GM19372 (cell line): ENCODE results near the gene PHF23.
"Not testable (repeated sequence)": the region's sequence is repeated elsewhere in the genome, so short reads cannot be mapped to it uniquely, and the experiment has no call there.

ENCODE experiments used
- ATAC-seq: cut with Tn5 transposase; IDR thresholded peaks from one replicate; pipeline ENCODE4 v1.9.1; 2021; ENCODE audit warnings: mild to moderate bottlenecking, low read depth, moderate library complexity; ENCODE audit not compliant: unreplicated experiment

The PHF23 gene

GRCh38 chr17:7259555-7259889 is 20.3 kb upstream of the PHF23 start:
- no peak for ATAC-seq

- ATAC-seq, result no peak
Observed at GRCh38 chr17:7258731-7259554, 19.7 kb upstream of the PHF23 start.

DNA sequence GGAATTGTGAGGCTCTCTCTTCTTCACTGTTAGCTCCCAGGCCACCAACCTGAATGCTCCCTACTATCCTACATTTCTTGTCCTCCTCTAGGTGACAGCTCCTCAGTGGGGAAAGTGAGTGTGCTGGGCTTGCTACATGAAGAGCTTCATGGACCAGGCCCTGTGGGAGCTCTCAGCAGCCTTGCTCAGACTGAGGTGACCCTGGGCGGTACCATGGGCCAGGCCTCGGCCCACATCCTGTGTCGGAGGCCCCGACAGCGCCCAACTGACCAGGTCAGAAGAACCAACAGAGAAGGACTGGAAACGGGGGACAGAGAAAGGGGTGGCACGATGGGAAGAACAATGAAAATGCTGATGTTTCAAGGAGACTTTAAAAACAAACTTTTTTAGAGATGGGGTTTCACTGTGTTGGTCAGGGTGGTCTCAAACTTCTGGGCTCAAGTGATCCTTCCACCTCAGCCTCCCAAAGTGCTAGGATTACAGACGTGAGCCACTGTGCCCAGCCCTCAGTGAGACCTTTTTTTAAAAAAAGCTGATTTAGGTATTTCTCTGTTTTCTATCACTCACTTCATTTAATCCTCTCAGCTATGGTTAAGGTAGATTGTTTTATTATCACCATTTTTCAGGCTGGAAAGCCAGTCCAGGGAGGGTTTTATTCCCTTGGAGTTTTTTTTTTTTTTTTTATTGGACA is 17.7 kb upstream of the PHF23 start:
- no peak for ATAC-seq

GRCh38 chr17:7254511-7254910 is 15.3 kb upstream of the PHF23 start:
- no peak for ATAC-seq

- no peak for ATAC-seq
Observed at GRCh38 chr17:7253082-7253481, 13.8 kb upstream of the PHF23 start.

- peak; percentile 47 for ATAC-seq
Observed at GRCh38 chr17:7252176-7253043, 13.2 kb upstream of the PHF23 start, which contains the start of gene ELP5. Gene ELP5 (plus strand): TSS chr17:7252215. CDS start chr17:7252551, 336 bp downstream.

- ATAC-seq, result peak; percentile 83
Observed at GRCh38 chr17:7251661-7252175, 12.5 kb upstream of the PHF23 start, which contains the start of gene CTDNEP1. Gene CTDNEP1 (minus strand): TSS chr17:7251734. CDS start chr17:7251296, 438 bp downstream.

DNA sequence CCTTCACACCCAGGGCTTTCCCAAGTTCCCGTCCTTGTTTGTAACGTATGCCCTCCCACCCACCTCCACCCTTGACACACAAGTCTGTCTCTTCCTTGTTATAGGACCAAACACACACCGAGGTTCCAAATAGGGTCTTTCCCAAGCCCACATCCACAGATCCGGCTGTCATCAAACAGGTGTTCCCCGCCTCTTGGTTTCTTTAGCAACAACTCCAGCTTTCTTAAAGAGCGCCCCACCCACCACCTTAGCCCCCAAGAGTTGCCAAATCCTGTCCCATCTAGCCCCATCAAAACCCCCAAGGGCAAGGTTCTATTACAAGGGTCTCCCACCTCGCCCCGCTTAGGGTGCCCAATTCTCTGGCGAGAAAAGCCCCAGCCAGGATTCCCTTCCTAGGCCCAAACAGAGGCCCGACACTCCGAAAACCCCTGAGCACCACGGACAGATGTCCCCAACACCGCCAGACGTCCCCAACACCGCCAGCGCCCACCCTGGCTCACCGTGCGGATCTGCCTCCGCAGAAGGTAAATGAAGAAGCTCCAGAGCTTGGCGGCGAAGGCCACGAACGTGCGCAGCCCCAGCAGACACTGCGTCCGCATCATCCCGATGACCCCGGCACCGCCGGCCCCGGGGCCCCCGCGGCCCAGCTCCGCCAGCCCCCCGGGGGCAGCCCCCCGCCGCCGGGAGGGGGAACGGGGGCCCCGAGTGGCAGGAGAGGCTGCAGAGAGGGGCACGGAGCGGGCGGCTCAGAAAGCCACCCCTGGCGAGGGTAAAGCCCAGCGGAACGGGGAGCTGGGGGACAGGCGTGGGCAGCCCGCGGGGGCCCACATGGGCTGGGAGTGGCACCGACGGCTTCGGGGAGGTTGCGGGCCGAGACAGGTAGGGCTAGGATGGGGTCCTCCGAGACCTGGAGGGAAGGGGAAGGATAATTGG is 11.7 kb upstream of the PHF23 start:
- no peak for ATAC-seq

DNA sequence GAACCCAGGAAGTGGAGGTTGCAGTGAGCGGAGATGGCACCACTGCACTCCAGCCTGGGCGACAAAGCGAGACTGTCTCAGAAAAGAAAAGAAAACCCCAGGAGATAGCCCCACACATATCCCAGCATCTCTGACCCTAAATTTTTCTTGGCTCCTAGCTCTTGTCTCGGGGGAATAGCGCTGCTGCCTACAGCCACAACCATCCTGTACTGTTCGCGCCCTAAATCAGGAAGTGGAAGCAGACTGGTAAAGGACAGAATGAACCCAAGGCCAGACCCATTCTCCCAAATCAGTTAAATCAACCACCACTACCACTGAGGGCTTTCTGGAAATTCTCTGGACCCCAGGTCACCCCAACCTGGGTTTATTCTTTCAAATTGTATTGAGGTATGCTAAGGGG is 10.6 kb upstream of the PHF23 start:
- ATAC-seq, result no peak

DNA sequence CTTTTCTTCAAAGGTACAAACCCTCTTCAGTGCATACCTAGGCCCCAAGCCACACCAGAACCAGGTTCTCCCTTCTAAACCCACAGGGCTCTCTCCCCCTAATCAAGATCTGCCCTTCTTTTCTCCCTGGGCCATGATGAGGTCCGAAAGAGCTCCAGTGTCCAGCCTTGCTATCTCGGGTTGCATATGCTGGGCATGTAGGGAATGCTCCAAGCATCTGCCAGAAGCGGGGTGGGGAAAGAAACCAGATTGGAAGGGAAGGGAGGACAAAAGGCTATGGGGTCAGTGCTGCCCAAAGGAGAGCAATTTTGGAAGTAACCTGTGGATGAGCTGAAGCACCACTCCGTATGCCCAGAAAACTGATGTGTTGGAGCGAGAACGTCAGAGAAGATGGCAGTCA is 10.0 kb upstream of the PHF23 start:
- no peak for ATAC-seq

DNA sequence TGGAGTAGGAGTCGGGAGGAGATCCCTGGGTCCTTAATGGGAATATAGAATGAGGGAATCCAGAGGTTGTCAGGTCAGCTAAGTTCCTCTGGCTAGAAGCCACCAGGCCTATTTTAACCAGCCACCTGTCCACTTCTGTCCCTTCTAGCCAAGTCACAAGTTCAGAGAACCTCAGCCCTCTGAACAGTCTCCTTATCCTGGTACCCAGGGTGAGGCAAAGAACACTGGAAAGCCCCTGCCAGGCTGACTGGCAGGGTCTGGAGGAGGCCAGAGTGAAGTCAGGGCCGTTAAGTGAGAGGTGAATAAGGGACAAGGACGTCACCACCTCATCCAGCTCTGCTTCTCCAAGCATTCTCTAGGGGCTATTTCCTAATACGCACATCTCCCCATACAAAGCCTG is 9.5 kb upstream of the PHF23 start:
- ATAC-seq, result no peak

- no peak for ATAC-seq
Observed at GRCh38 chr17:7246779-7247178, 7.5 kb upstream of the PHF23 start.

GRCh38 chr17:7243838-7244237 is 4.6 kb upstream of the PHF23 start:
- not testable (repeated sequence) for ATAC-seq

DNA sequence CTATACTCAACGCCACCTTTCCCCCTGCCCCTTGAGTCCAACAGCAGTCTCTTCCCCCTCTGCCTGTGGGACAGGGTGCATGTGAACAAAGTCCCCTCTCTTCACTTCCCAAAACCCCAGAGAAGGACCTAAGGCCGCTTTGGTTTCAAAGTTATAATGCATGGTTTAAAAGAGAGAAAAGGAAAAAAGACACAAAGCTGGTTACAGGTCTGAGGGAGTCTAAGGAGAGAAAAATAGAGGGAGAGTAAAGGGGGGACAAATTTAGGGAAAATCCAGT is 4.1 kb upstream of the PHF23 start:
- ATAC-seq, result no peak

DNA sequence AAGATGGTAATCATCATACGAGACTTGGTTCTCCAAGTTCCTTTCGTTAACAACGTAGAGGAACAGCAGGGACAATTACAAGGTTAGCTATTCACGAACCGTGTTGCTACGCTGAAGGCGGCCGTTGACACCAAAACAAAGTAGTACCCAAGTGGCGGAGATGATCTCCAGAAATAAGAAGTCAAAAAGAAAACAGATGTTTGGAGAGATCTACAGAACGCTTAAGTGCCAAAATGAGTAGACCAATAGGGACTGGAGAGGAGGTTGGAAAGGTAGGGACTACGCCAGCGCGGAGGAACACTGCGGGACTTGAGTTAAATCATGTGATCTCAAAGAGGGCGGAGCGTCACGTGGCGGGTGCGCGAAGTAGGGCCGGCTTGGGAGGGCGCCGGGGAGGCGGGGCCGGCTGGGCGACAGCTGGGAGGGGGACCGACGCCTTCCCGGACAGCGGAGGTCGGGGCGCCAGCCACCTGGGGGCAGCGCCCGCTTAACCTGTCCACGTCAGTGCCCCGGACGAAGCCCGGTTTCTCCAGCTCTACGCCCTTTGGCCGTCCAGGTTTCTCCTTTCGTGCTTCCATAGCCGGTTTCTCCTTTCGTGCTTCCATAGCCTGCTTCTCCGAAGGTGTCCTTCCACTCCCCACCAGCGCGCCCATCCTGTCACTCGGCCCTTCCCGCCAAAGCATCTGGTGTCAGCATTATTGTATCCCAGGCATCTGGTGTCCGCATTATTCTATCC is 3.6 kb upstream of the PHF23 start:
- peak; percentile 44 for ATAC-seq

DNA sequence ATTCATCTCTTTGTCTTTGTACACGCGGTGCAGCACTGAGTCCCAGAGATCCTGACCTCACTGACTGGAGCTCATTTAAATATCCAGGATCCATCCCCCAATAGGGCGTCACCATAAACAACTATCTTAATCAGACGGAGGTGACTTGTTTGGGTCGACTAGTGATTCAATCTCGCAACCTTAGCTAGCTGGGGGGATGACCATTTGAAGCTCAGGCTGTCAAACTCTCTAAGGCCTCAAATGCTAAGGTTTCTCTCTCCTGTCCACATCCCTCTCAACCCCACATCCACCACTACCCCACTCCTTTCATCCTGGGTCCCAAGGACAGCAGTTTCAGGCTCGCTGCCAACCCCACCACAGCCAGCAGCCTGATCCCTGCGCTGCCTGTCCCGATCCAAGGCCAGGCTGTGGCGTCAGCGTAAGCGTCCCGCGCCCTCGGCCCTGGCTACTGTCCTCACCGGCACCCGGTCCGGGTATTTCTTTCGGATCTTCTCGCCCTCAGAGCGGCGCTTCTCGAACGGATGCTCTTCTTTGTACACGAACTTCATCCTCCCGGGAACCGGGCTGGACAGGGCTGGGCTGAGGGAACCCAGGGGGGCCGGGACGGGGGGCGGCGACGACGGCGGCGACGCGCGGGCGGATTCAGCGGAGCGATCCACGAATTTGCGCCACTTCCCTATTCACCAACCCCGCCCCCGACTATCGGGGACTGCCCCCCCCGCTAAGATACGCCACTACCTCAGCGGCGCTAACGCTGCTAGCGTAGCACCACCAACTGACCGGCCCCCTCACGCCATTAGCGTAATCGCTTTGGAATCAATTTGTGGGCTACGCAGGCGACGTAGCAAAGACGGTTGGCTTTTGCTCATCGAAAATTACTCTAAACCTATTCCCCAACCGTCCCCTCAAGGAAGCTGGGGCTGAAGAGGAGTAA is 2.8 kb upstream of the PHF23 start, which contains the start of gene GABARAP:
GABARAP (minus strand) TSS at position 667 of the 934 bp plus-strand sequence; CDS start at position 548, 119 bp downstream.
- ATAC-seq, result peak; percentile 22

DNA sequence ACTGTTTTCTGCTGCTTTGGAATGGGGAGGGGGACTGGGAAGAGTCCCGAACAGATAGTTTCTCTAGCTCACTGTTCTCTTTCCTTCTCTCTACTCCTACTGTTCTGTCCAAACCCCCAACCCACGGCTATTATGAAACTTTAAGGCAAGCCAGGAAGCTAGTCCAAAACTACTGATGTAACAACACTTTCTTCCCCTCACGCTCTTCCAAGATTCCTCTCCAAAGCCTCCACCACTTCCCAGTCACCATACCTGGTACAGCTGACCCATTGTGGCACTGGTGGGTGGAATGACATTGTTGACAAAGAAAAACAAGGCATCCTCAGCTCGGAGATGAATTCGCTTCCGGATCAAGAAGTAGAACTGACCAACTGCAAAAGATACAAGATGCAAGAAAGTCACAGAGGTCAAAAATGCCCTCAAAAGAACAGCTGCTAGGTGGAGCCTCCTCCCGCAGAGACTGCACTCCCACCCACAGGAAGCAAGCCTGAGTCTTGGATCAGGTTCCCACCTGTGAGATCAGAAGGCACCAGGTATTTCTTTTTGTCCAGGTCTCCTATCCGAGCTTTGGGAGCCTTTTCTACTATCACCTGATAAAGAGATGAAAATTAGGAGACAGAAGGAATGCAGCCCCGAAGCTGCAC is 2.0 kb upstream of the PHF23 start:
- no peak for ATAC-seq

- ATAC-seq, result no peak
Observed at GRCh38 chr17:7240375-7240774, 1.1 kb upstream of the PHF23 start.
